GM21447 (cell line): ENCODE measurements around the gene SLC38A8.

Experiments
- ATAC-seq: cut with Tn5 transposase; IDR thresholded peaks from one replicate; pipeline ENCODE4 v1.9.1; 2021; ENCODE audit not compliant: unreplicated experiment

SLC38A8 gene

GRCh38 chr16:84068783-84069462 is 26.3 kb upstream of the SLC38A8 start:
- ATAC-seq, result no peak

GRCh38 chr16:84068041-84068440 is 25.4 kb upstream of the SLC38A8 start:
- ATAC-seq, result no peak

GRCh38 chr16:84067640-84068039 is 25.0 kb upstream of the SLC38A8 start:
- no peak for ATAC-seq

GRCh38 chr16:84065536-84066132 is 23.0 kb upstream of the SLC38A8 start:
- ATAC-seq, result no peak

- ATAC-seq, result no peak
These were observed 21.4 kb upstream of the SLC38A8 start for GRCh38 chr16:84063980-84064379.

GRCh38 chr16:84062734-84063640 is 20.4 kb upstream of the SLC38A8 start:
- no peak for ATAC-seq

- no peak for ATAC-seq
These were observed 18.7 kb upstream of the SLC38A8 start for GRCh38 chr16:84061236-84061819.

GRCh38 chr16:84059946-84060901 is 17.6 kb upstream of the SLC38A8 start:
- ATAC-seq, result no peak

GRCh38 chr16:84059111-84059510 is 16.5 kb upstream of the SLC38A8 start:
- ATAC-seq, result no peak

GRCh38 chr16:84058664-84059063 is 16.1 kb upstream of the SLC38A8 start:
- ATAC-seq, result no peak

- ATAC-seq, result no peak
These were observed 15.6 kb upstream of the SLC38A8 start for GRCh38 chr16:84058211-84058610.

GRCh38 chr16:84056933-84057332 is 14.3 kb upstream of the SLC38A8 start:
- ATAC-seq, result no peak

GRCh38 chr16:84055801-84056634 is 13.4 kb upstream of the SLC38A8 start:
- ATAC-seq, result no peak

- no peak for ATAC-seq
These were observed 12.8 kb upstream of the SLC38A8 start for GRCh38 chr16:84055366-84055765.

- ATAC-seq, result no peak
These were observed 12.3 kb upstream of the SLC38A8 start for GRCh38 chr16:84054916-84055315.

GRCh38 chr16:84054271-84054670 is 11.7 kb upstream of the SLC38A8 start:
- ATAC-seq, result no peak

- ATAC-seq, result no peak
These were observed 10.6 kb upstream of the SLC38A8 start for GRCh38 chr16:84053237-84053636.

- ATAC-seq, result no peak
These were observed 9.6 kb upstream of the SLC38A8 start for GRCh38 chr16:84052071-84052622.

- no peak for ATAC-seq
These were observed 7.7 kb upstream of the SLC38A8 start for GRCh38 chr16:84050316-84050715.
